A673 (cell line): ENCODE measurements around the gene SSBP2.

Source experiments
- EZH2 ChIP-seq: fragments of 200-600 bp; sonication (generic); IDR thresholded peaks from 2 replicates; pipeline ENCODE4 v1.6.1; 2017; ENCODE audit warnings: borderline replicate concordance, low read depth, mild to moderate bottlenecking, mixed read lengths, antibody characterized with exemption, low read length; ENCODE audit not compliant: poor library complexity, severe bottlenecking
- TF ChIP-seq, protein P1 (sequence below): fragments of 300-800, 200-600 bp; sonication (generic); conservative IDR thresholded peaks from 2 replicates; pipeline ENCODE4 v1.5.1; 2017; ENCODE audit warnings: low read depth, mild to moderate bottlenecking, antibody characterized with exemption, low read length, moderate library complexity, mixed read lengths

DNA sequence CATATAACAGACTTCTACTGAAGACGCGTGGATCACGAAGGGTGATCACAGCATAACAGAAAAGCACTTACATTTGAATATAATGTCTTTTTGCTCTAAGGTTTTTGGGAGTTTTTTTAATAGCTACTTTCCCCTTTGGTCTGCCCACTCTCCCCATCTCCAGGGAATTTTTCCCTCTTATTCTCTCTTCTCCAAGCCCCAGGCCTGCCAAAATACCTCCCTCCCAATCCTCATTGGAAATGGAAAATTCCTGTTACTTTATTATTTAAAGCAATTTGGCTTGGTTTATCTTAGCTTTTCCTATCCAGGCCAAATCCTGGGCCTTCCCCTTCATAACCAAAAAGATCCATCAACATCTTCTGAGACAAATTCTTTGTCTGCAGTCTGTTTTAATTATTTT lies 22.3 kb upstream of the SSBP2 start:
- TF ChIP-seq, protein P1, sequence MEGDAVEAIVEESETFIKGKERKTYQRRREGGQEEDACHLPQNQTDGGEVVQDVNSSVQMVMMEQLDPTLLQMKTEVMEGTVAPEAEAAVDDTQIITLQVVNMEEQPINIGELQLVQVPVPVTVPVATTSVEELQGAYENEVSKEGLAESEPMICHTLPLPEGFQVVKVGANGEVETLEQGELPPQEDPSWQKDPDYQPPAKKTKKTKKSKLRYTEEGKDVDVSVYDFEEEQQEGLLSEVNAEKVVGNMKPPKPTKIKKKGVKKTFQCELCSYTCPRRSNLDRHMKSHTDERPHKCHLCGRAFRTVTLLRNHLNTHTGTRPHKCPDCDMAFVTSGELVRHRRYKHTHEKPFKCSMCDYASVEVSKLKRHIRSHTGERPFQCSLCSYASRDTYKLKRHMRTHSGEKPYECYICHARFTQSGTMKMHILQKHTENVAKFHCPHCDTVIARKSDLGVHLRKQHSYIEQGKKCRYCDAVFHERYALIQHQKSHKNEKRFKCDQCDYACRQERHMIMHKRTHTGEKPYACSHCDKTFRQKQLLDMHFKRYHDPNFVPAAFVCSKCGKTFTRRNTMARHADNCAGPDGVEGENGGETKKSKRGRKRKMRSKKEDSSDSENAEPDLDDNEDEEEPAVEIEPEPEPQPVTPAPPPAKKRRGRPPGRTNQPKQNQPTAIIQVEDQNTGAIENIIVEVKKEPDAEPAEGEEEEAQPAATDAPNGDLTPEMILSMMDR: no peak
- no peak for TF ChIP-seq EZH2
